ENCODE data around the gene SLC35E1. TPM values are rescaled to one million over a fixed set of nuclear protein-coding genes. Genes with fewer than 3 reads are reported as not detected.

The SLC35E1 gene
- total and polyA plus RNA-seq, 12 donors: 20.1 to 49.8 (median 37.3) TPM

GRCh38 chr19:16521715-16522289 lies 50.4 kb downstream of the SLC35E1 start:
- Histone ChIP-seq H3K4me3 (no peak overlapping the region), H3K9me3 (replicated peaks in 1 of 3) (no peaks in the 10 kb centered on the region), H3K36me3 (replicated peaks in 1 of 2) (peaks cover 0 to 98% of the 10 kb centered on the region in 2 donors), H3K4me1 (replicated peaks in 1 of 2) (no peaks in the 10 kb centered on the region), H3K27ac (no peak overlapping the region), H3K27me3 (no peaks in the 10 kb centered on the region)
- no peak for DNase-seq
- TF ChIP-seq POLR2A (IDR thresholded peaks at IDR 0.05) (no peak), CTCF (IDR thresholded peaks at IDR 0.05) (no peak)
- intact Hi-C loops (cut with DNase I): no loop called here
- WGBS, 4 donors: 88 to 96% (median 92%) methylated on average over 8 to 10 of the region's 10 CpGs

GRCh38 chr19:16520986-16521624 lies 51.1 kb downstream of the SLC35E1 start:
- intact Hi-C loops (cut with DNase I): no loop called here
- peaks cover 0 to 95% of the 10 kb centered on the region in 2 donors for H3K36me3 ChIP-seq (replicated peaks in 1 of 2)
- WGBS, 4 donors: 79 to 91% (median 90%) methylated on average over 11 to 18 of the region's 18 CpGs
- no peaks in the 10 kb centered on the region for H3K27me3 ChIP-seq
- no peaks in the 10 kb centered on the region for H3K9me3 ChIP-seq (replicated peaks in 1 of 3)
- DNase-seq: no peak
- TF ChIP-seq CTCF (IDR thresholded peaks at IDR 0.05) (no peak), POLR2A (IDR thresholded peaks at IDR 0.05) (no peak)
- no peak overlapping the region for H3K27ac ChIP-seq
- no peak overlapping the region for H3K4me3 ChIP-seq
- H3K4me1 ChIP-seq (replicated peaks in 1 of 2): no peaks in the 10 kb centered on the region

- Histone ChIP-seq H3K27me3 (no peaks in the 10 kb centered on the region), H3K27ac (peak overlapping the region in 1 of 5 donors; percentile 1), H3K4me3 (no peak overlapping the region), H3K4me1 (replicated peaks in 1 of 2) (no peaks in the 10 kb centered on the region), H3K36me3 (replicated peaks in 1 of 2) (peaks cover 0 to 87% of the 10 kb centered on the region in 2 donors), H3K9me3 (replicated peaks in 1 of 3) (no peaks in the 10 kb centered on the region)
- peak in 1 of 7 donors; percentile 22 for DNase-seq
- TF ChIP-seq POLR2A (IDR thresholded peaks at IDR 0.05) (no peak), CTCF (IDR thresholded peaks at IDR 0.05) (no peak)
- WGBS, 4 donors: 76 to 80% (median 79%) methylated on average over 23 to 45 of the region's 45 CpGs
- intact Hi-C loops (cut with DNase I): no loop called here
These were observed 51.9 kb downstream of the SLC35E1 start for GRCh38 chr19:16520074-16520973.

GRCh38 chr19:16519230-16519687 lies 53.0 kb downstream of the SLC35E1 start:
- Histone ChIP-seq H3K9me3 (replicated peaks in 1 of 3) (no peaks in the 10 kb centered on the region), H3K27ac (no peak overlapping the region), H3K4me1 (replicated peaks in 1 of 2) (no peaks in the 10 kb centered on the region), H3K36me3 (replicated peaks in 1 of 2) (peaks cover 0 to 84% of the 10 kb centered on the region in 2 donors), H3K4me3 (no peak overlapping the region), H3K27me3 (no peaks in the 10 kb centered on the region)
- no peak for DNase-seq
- no peak for TF ChIP-seq POLR2A (IDR thresholded peaks at IDR 0.05)
- intact Hi-C loops (cut with DNase I): no loop called here
- 90 to 97% (median 94%) methylated on average over 23 to 24 of the region's 24 CpGs for WGBS, 4 donors

All from adrenal gland (tissue), 12 donors.